ENCODE measurements around the gene WDFY3. TPM values are rescaled to one million over a fixed set of nuclear protein-coding genes. Genes with fewer than 3 reads are reported as not detected.

Gene WDFY3
- total and polyA plus RNA-seq, 2 experiments from 2014 or later: 8.0 to 89.0 TPM

DNA sequence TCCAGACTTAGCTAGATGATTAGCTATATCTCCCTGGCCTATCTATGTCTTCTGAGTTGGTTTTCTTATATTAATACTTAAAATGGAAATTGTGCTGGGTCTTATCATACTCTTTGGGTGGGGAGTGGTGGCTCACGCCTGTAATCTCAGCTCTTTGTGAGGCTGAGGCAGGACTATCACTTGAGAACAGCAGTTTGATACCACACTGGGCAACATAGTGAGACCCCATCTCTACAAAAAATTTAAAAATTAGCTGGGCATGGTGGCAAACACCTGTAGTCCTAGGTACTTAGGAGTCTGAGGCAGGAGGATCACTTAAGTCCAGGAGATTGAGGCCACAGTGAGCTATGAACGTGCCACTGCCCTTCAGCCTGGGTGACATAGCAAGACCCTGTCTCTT is 30.4 kb downstream of the WDFY3 start:
- H4K20me1 ChIP-seq (replicated peaks; ENCODE audit: insufficient read depth): peaks cover 16% of the 10 kb centered on the region
- H3K9me3 Mint-ChIP-seq: peaks cover 6% of the 10 kb centered on the region; the same call in 2 of the 3 replicates
- no peak overlapping the region for H2AFZ ChIP-seq
- TF ChIP-seq, protein P1, sequence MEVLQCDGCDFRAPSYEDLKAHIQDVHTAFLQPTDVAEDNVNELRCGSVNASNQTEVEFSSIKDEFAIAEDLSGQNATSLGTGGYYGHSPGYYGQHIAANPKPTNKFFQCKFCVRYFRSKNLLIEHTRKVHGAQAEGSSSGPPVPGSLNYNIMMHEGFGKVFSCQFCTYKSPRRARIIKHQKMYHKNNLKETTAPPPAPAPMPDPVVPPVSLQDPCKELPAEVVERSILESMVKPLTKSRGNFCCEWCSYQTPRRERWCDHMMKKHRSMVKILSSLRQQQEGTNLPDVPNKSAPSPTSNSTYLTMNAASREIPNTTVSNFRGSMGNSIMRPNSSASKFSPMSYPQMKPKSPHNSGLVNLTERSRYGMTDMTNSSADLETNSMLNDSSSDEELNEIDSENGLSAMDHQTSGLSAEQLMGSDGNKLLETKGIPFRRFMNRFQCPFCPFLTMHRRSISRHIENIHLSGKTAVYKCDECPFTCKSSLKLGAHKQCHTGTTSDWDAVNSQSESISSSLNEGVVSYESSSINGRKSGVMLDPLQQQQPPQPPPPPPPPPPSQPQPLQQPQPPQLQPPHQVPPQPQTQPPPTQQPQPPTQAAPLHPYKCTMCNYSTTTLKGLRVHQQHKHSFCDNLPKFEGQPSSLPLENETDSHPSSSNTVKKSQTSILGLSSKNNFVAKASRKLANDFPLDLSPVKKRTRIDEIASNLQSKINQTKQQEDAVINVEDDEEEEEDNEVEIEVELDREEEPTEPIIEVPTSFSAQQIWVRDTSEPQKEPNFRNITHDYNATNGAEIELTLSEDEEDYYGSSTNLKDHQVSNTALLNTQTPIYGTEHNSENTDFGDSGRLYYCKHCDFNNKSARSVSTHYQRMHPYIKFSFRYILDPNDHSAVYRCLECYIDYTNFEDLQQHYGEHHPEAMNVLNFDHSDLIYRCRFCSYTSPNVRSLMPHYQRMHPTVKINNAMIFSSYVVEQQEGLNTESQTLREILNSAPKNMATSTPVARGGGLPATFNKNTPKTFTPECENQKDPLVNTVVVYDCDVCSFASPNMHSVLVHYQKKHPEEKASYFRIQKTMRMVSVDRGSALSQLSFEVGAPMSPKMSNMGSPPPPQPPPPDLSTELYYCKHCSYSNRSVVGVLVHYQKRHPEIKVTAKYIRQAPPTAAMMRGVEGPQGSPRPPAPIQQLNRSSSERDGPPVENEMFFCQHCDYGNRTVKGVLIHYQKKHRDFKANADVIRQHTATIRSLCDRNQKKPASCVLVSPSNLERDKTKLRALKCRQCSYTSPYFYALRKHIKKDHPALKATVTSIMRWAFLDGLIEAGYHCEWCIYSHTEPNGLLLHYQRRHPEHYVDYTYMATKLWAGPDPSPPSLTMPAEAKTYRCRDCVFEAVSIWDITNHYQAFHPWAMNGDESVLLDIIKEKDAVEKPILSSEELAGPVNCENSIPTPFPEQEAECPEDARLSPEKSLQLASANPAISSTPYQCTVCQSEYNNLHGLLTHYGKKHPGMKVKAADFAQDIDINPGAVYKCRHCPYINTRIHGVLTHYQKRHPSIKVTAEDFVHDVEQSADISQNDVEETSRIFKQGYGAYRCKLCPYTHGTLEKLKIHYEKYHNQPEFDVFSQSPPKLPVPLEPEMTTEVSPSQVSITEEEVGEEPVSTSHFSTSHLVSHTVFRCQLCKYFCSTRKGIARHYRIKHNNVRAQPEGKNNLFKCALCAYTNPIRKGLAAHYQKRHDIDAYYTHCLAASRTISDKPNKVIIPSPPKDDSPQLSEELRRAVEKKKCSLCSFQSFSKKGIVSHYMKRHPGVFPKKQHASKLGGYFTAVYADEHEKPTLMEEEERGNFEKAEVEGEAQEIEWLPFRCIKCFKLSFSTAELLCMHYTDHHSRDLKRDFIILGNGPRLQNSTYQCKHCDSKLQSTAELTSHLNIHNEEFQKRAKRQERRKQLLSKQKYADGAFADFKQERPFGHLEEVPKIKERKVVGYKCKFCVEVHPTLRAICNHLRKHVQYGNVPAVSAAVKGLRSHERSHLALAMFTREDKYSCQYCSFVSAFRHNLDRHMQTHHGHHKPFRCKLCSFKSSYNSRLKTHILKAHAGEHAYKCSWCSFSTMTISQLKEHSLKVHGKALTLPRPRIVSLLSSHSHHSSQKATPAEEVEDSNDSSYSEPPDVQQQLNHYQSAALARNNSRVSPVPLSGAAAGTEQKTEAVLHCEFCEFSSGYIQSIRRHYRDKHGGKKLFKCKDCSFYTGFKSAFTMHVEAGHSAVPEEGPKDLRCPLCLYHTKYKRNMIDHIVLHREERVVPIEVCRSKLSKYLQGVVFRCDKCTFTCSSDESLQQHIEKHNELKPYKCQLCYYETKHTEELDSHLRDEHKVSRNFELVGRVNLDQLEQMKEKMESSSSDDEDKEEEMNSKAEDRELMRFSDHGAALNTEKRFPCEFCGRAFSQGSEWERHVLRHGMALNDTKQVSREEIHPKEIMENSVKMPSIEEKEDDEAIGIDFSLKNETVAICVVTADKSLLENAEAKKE (CRISPR knock-in tag; IDR thresholded peaks at IDR 0.05): no peak
- TF ChIP-seq, protein P2, sequence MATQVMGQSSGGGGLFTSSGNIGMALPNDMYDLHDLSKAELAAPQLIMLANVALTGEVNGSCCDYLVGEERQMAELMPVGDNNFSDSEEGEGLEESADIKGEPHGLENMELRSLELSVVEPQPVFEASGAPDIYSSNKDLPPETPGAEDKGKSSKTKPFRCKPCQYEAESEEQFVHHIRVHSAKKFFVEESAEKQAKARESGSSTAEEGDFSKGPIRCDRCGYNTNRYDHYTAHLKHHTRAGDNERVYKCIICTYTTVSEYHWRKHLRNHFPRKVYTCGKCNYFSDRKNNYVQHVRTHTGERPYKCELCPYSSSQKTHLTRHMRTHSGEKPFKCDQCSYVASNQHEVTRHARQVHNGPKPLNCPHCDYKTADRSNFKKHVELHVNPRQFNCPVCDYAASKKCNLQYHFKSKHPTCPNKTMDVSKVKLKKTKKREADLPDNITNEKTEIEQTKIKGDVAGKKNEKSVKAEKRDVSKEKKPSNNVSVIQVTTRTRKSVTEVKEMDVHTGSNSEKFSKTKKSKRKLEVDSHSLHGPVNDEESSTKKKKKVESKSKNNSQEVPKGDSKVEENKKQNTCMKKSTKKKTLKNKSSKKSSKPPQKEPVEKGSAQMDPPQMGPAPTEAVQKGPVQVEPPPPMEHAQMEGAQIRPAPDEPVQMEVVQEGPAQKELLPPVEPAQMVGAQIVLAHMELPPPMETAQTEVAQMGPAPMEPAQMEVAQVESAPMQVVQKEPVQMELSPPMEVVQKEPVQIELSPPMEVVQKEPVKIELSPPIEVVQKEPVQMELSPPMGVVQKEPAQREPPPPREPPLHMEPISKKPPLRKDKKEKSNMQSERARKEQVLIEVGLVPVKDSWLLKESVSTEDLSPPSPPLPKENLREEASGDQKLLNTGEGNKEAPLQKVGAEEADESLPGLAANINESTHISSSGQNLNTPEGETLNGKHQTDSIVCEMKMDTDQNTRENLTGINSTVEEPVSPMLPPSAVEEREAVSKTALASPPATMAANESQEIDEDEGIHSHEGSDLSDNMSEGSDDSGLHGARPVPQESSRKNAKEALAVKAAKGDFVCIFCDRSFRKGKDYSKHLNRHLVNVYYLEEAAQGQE (IDR thresholded peaks at IDR 0.05; ENCODE audit: unreplicated experiment): no peak
- no peaks in the 10 kb centered on the region for H3K27me3 Mint-ChIP-seq (ENCODE audit: insufficient read depth, low read depth, poor library complexity)
- no peak overlapping the region for H3K27ac ChIP-seq (ENCODE audit: low read depth)
- ATAC-seq (no peak), DNase-seq (ENCODE audit: low spot score) (no peak)
- H3K4me1 Mint-ChIP-seq: peaks cover 16% of the 10 kb centered on the region
- H3K4me1 ChIP-seq (ENCODE audit: insufficient read depth): peaks cover 14% of the 10 kb centered on the region
- H3K4me3 Mint-ChIP-seq: no peak overlapping the region
- H3K4me3 ChIP-seq: no peak overlapping the region
- H3K36me3 Mint-ChIP-seq (ENCODE audit: low read depth): peaks cover 6% of the 10 kb centered on the region; the same call in 2 of the 3 replicates
- H3K27ac Mint-ChIP-seq: no peak overlapping the region
- no peak overlapping the region for H3K4me2 ChIP-seq
- H3K27me3 ChIP-seq (ENCODE audit: insufficient read depth): no peaks in the 10 kb centered on the region
- 0 out of 2 replicates have a peak, but pooled peaks cover under 1% of the 10 kb centered on the region for H3K36me3 ChIP-seq (ENCODE audit: insufficient read depth)
- H3K9me2 ChIP-seq (ENCODE audit: insufficient read depth): no peaks in the 10 kb centered on the region
- H3K79me2 ChIP-seq (replicated peaks; ENCODE audit: insufficient read depth): peaks cover 87% of the 10 kb centered on the region
- H3F3A ChIP-seq (replicated peaks; ENCODE audit: low read depth): no peaks in the 10 kb centered on the region
